HG03571 (cell line): ENCODE measurements around the gene SLC47A2.

Source experiments
- ATAC-seq: cut with Tn5 transposase; IDR thresholded peaks from one replicate; pipeline ENCODE4 v1.9.1; 2021; ENCODE audit not compliant: unreplicated experiment

SLC47A2 gene

DNA sequence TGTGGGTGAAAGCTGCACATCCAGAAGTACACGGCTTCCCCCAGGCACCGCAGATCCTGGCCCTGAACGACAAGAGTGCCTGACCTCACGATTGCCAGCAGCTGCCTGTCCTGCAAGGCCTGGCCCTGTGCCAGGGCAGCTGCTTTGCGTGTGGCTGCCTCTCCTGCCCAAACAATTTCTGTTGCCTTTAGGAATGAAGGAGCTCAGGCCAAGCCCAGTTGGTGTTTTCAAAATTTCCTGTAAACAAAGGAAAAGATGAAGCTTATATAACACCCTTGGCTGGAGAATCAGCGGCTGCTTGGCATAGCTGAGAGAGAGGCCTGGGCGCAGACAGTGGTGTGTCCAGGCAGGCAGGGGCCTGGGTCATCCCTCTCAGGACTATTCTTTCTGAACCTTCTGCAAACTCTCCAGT, 11.7 kb upstream of the SLC47A2 start:
- no peak for ATAC-seq

DNA sequence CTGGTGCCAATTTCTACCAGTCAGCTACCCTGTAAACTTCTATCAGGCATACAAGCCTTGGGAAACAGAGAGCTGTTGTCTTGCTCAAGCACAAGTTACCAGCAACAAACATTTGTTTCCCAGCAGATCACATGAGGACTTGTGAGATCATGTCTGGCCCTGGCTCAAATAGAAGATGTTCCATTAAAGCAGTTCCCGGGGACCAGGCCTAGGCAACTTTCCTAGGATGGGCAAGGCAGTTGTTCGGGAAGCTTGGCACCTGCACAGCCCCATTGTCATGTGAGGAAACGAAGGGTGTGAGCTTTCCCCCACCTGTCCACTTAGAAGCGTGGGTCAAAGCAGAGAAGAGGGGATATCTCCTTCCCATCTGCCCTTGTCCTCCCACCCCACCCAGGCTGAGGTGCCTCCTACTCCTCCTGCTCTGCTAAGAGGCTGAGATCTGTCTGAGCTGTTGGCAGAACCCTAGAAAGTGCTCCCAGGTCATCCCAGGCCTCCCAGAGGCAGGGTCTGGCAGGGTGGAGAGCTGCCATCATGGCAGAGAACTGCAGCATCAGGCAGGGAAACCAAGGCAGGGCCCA, 11.2 kb upstream of the SLC47A2 start:
- no peak for ATAC-seq

DNA sequence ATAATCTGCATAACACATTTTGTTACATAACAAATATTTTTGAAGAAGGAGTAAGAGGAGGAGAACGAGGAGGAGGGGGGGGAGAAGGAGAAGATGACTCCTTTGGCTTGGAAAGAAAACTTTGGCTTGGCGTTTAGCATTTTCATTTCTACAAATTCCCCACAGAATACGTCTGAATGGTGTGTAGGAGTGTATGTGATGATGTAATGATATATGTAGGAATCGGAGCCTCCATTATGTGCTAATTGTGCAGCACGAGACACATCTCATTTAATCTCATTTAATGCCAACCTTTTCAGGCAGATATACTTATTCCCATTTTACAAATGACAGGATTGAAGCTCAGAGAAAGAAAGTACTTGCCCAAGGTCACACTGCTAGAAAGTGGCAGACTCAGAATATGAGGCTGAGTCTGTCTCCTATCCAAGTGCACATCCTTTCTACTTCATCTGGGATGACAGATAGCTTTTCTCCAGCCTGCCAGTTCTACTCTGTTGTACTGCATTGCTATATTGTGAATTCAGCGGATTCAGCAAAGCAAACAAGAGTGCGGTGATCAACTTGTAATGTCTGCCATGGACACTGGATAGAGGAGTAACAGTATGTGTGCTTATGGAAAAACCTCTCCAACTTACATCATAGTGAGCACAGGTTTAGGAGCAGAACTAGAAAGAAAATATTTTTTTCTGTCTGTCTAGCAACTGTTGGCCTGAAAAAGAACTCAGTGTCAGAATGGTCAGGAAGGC, 10.4 kb upstream of the SLC47A2 start:
- no peak for ATAC-seq

DNA sequence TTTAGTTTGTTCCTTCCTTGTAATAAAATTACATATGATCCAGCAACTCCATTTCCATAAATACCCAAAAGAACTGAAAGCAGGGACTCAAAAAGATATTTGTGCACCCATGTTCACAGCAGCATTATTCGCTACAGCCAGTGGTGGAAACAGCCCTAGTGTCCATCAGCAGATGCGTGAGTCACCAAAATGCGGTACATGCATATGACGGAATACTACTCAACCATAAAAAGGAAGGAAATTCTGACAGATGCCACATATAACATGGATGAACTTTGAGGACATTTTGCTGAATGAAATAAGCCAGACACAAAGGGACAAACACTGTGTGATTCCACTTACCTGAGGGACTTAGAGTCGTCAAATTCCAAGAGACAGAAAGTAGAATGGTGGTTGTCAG, 9.1 kb upstream of the SLC47A2 start:
- no peak for ATAC-seq

DNA sequence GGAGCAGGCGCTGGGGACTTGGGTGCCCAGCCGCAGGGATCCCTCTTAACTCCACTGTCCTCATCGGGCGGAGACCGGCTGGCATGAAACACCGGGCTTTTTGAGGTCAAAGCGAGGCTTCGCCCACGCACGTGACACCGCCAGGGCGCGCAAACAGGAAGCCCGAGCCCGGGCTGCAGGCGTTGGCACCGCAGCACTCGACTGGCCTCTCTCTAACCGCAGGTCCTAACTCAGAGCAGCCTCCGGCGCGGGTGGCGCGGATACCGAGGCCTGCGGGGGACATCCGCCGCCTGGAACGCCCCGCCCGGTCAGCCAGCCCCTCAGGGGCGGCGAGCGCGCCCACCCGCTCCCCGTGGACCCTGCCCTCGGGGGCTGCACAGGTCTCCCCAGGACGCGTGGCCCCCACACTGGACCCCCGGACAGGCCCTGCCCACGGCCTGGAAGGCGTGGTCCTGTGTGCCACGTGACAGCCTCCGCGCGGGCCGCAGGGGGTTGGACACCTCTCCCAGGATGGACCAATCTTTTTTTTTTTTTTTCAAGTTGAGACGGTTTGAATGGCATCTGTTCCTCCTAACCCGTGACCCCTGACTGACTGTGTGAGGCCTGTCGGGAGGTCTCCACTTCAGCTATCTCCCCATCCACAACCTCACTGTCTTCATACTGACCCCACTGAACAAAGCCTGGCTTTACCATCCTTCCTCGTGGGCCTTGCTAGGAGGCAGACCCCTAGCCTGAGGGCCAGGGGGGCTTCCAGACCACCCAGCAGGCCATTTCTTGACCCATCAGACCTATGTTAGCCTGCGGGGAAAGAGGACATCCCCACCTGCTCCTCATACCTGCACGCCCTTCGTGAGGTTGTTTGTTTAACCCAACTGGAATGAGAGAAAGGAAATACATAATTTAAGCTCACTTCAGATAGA, 8.4 kb upstream of the SLC47A2 start:
- ATAC-seq: no peak

DNA sequence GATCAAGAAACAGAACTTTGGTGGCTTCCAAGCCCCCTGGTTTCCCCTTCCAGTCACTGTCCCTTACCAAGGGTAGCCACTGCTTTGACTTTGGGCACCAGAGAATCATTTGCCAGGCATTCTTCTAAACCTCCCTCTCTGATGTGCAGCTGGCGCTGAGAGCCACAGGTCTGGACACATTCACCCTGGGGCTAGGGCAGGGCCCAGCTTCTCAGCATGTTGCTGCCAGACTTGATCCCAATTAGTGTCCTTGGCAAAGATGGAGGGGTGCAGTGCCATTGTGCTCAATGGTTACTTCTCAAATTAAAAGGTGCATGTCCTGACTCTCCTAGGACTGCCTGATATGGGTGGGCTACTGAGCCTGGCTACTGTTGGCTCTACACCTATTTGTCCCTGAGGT, 7.6 kb upstream of the SLC47A2 start:
- ATAC-seq: no peak

DNA sequence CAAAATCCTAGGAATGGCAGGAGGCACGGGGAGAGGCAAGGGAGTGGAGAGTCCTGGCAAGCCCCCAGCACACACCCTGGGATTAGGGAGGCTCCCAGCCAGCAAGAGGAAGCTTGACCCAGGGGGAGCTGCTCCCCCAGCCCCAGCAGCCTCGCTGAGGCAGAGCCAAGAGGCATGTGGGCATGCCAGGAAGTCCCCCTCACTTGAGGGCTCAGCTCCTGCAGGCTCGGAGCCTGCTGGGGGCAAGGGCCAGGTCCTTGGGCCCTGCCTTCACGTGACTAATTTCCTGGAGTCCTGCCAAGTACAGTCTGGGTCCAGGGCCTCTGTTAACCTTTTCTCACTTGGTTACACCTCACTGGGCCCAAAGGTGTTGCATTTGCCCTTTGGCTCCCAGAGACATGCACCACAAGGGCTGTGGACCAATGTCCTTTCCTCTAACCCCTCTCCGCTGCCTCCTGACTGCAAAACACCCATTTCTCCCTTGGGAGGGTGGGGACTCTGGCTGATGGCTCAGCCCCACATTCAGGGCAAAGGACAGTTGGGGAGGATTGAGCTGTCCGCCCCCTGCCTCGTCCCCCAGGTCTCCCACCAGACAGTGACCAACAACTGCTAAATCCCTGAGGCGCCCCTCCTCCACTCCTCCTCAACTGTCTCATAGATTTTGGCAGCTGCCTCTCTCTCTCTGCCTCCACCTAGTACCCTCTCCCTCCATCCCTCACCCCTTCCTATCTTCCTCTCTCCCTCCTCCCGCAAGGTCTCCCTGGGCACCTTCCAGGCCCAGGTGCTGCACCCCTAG, 4.4 kb upstream of the SLC47A2 start:
- ATAC-seq: no peak

DNA sequence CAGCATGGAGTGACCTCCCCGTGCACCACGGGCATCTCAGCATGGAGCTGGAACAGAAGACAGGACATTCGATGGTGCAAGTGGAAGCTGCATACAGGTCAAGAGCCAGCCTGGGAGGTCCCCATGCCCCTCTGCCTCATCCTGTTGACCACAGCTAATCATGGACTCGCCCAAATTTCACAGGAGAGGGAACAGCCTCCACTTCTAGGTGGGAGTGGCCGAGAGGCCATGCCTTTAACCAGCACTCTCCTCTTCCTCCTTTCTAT, 3.8 kb upstream of the SLC47A2 start:
- no peak for ATAC-seq

DNA sequence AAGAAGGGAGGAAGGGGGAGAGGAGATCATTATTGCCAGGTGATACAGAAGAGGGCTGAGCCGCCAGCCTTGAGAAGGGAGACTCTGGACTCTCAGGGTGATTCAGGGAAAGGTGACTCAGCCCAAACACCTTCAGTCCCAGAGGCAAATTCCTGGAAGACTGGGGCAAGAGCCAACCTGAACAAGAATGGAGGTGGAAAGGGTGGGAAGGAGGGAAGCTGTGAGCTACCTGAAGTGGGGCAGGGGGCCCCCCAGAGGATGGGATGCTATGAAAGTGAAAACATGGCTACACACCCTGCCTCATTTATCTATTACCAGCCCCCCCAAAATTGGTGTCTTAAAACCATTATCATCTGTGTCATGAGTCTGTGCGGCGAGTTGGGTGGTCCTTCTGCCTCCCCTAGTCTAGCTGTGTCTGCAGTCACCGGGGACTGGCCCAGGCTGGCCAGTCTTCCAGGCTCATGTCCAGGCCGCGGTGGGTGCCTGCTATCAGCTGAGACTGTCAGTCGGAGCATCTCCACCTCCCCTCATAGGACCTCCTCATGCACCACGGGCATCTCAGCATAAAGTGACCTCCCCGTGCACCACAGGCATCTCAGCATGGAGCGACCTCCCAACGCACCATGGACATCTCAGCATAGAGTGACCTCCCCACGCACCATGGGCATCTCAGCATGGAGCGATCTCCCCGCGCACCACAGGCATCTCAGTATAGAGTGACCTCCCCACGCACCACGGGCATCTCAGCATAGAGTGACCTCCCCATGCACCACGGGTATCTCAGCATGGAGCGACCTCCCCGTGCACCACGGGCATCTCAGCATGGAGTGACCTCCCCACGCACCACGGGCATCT, 3.2 kb upstream of the SLC47A2 start:
- ATAC-seq: no peak

DNA sequence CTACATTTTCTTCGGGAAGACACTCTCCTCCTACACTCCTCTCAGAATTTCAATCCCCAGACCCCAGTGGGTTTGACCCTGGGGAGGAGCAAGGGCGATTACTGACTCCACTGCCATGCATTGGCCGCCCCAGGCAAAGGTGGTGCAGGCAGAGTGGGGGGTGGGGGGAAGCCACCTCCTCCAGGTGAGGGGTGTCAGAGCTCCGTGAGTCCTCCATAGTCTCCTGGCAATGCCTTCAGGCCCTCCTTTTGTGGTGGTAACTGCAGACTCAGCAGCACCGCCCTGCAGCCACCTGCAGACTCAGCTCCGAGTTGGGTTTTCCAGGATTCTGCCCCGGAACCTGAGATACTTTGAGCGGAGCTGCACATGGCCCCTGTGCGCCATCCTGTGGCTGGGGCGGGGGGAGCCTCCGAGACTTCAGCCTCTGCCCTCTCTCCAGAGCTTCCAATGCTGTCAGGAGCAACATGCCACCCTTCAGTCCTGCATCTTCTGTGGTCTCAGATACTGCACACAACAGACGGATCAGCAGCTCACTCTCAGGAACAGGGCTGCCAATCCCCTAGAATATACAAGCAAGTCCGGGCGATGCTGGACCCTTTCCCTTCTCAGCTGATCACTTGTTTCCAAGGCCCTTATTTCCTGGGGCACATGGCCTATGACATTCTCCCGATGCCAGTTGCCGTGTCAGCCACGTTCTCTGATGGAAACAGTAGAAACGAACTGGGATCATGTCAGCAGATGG, 2.4 kb upstream of the SLC47A2 start:
- ATAC-seq: no peak

DNA sequence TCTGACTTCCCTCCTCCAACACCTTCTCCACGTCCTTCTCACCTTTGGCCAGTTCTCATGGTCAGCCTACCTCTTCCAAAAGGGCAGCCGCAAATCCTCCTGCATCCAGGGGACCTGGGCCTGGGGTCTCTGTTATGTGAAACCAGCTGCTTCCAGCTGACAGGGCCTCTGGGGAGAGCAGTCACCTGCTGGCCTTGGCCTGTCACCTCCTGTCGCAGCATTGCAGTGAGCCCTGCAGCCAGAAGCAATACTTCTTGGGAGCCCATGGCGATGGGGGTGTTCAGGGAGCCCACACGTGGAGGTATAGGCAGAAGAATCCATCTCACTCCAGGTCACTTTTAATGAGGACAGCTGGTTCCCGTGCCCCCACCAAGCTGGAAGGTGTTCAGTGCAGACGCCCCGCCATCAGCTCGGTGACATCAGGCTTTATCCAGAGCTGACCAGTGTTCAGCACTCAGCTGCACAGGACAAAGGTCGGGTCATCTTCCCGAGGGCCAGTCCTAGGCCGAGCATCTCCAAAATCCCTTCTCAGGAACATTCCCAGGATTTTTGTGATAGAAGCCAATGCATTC, 1.7 kb upstream of the SLC47A2 start:
- no peak for ATAC-seq

DNA sequence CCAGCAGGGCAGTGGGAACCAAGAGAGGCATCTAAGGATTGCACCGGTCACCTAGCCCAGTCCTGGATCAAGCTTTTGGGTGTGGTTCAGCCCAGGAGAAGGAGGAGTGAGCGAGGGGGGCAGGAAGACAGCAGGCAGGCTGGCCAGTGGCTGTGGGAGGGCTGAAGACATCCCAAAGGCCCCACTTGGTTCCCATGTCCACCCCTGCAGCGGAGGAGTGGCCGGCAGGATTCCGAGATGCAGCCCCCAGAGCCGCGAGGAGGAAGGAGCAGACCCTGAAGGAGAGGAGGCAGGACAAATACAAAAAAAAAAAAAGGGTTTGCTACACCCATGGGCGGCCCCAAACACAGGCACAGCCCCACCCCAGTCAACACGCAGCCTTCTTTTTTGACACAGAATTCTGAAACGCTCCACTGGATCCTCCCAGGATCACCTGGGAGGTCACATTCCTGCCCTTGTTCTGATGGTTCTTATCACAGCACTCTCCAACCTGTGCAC, 1.1 kb upstream of the SLC47A2 start:
- no peak for ATAC-seq

DNA sequence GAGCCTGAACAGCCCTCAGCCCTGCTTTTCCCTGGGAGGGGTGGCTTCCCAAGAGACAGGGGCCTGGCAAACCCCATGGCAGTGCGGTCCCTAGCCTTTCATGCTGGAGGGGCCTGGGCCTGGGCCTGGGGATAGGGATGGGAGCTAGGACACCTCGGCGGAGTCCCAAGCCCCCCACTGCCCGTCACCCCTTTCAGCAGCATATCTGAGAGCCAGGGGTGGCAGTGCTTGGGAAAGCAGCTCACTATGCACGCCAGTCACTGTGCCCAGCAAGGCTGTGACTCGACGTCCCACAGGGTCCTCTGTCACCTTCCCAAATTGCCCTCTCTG, 612 bp upstream of the SLC47A2 start:
- ATAC-seq: no peak

DNA sequence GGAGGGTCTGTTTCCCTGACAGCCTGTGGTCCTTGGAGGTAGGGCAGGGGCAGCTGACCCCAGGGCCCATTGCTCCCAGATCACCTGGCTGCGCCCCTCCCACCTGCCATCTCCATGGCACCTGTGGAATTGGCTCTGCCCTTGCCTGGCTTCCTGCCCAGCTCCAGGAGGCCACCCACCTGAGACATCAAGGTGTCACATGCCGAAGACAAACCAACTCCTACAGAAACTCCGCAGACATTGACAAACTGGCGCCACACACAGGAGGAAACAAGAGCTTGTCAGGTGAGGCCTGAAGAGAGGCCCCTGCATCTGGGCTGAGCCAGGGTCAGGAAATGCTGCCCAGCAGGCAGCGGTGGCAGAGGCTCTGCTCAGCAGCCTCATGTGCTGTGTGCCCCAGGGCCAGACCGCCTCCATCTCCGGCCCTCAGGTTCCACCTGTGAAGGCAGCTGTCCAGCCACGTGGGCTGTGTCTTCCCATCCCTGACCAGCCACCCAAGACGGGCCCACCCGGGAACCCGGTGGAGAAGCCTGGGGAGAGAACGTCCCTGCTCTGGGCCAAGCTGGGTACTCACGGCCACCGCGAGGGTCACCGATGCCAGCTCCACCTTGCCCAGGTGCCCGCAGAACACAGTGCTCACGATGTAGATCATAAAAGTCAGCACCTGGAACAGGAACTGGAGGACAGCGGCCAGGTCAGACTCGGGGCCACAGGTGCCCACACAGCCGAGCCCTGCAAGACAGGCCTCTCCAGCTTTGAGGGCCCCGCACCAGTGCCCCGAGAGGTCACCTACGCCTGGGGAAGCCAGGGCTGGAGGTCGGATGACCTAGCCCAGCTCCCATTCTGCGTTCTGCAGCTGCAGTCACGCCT, 1.6 kb downstream of the SLC47A2 start:
- no peak for ATAC-seq

DNA sequence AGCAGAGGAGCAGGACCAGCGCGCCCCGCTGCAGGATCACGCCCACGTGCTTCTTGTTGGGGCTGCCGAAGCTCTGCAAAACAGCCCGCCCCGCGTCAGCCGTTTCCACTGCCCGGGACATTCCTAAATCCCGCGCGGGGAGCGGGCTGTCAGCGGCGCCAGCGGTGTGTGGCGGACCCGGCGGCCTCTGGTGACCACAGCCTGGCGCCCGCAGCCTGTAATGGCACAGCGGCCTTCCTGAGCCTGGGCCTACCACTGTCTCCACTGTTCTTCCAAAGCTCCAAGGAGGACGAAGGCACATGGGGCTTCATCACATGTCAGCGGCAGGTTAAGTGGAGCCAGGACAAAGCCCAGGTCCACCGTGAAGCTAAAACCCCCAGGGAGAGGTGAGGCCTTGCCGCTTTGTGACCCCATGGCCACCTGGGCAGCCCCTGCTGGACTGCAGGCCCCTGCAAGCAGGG, 2.5 kb downstream of the SLC47A2 start:
- no peak for ATAC-seq

DNA sequence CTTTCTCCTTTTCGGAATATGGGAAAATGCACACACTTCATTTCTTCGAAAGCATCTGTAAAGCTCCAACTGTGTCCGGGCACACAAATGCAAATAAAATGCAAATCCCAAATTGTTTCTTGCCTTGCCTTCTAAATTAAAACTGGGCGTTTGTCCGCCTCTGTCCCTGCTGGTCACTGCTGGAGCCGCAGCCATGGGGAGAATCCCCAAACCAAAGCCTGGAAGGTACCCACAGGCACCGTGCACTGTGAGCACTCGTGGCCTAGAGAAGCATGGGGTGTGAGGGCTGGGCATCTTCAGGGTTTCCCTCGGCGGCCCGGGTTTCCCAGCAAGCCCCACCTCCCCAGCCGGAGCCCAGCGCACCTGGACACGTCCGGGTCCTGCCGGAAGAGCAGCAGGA, 2.9 kb downstream of the SLC47A2 start:
- no peak for ATAC-seq

DNA sequence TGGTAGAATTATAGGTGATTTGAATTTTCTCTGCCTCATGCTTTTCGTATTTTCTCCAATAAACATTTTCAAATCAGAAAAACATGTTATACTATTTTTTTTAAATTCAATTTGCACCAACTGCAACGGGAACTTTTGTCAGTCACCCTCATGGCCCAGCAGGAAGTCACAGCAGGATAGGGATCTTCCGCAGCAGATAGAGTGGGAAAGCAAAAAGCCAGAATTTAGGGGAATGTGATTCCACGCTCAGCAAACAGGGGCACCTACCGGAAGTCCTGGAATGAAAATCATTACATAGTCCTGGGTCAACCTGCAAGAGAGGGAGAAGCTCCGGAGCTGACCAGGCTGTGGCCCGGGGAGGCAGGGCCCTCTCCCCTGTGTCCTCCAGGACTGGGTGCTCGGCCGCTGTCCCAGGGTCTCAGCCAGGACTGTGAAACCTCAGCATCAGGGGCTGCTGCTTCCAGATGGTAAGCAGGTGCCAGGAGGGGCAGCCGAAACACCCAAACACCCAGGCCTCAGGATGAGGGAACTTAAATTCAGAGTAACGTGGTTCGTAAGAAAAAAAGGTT, 3.9 kb downstream of the SLC47A2 start:
- ATAC-seq: no peak

DNA sequence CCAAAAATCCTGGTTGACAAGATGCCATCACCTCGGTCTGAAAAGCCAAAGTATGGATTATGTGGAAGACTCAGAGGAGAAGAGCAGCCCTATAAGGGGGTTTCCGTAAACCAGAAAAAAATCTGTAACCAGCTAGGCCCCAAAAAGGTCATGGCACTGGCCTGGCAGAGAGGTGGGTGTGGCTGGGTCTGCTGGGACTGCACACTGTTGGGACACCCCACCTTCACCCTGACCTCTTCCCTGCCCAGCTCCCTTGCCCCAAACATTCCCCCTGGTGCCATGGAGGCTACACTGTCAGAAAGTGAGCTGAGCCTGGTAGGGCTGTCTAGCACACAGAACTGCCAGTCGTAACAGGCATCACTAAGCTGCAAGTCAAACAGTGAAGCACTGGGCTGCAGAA, 6.5 kb downstream of the SLC47A2 start:
- ATAC-seq: no peak
